Measurements from ENCODE around the gene DPYSL5.

DNA sequence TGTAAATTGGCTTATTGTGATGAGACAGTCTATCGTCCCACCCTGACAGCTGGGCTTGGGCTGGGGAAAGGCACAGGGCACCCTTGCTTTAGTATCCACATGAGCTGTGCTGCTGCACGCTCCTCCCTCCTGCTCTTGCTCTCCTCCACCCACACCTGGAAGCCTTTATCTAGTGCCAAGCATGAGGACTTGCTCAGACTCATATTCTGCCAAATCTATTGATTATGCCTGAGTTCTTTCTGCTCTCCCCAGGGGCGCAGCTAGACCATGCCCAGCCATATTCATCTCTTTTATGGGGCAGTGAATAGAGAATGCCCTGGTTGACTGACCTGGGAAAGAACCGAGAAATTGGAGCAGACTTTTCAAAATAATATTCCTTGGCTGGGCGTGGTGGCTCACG is 29.0 kb upstream of the DPYSL5 start:
- TF ChIP-seq GATA3 (IDR thresholded peaks at IDR 0.05; ENCODE audit: low read depth, low read length) (no peak), GATA2 (IDR thresholded peaks at IDR 0.05; ENCODE audit: low read depth, low read length) (no peak)
